Left ventricle myocardium inferior (tissue), 1 donor: ENCODE data around the gene LHX1. TPM values are rescaled to one million over a fixed set of nuclear protein-coding genes. Genes with fewer than 3 reads are reported as not detected.

Experiments used
- DNase-seq: peaks from one replicate; pipeline ENCODE4 v3.0.0-alpha.2; 2020
- H3K27ac ChIP-seq: fragments of 200-600 bp; replicated peaks from 2 replicates; pipeline ENCODE4 v1.8.0; 2021
- H3K27me3 ChIP-seq: fragments of 200-600 bp; 2 replicates; pipeline ENCODE4 v1.8.0; 2021; ENCODE audit warnings: low read depth
- H3K36me3 ChIP-seq: fragments of 200-600 bp; 2 replicates; pipeline ENCODE4 v1.8.0; 2021
- H3K4me1 ChIP-seq: fragments of 200-600 bp; 2 replicates; pipeline ENCODE4 v1.8.0; 2021
- H3K4me3 ChIP-seq: fragments of 200-600 bp; 2 replicates; pipeline ENCODE4 v1.8.0; 2021; ENCODE audit warnings: mild to moderate bottlenecking, moderate library complexity
- H3K9me3 ChIP-seq: fragments of 200-600 bp; replicated peaks from 2 replicates; pipeline ENCODE4 v1.8.0; 2021
- CTCF ChIP-seq: fragments of 200-600 bp; IDR thresholded peaks from 2 replicates; pipeline ENCODE4 v1.8.0; 2021; ENCODE audit warnings: antibody characterized with exemption, mild to moderate bottlenecking, borderline replicate concordance
- intact Hi-C: fragments of 100-400 bp; cut with micrococcal nuclease; formaldehyde crosslinking; loops from one replicate; pipeline ENCODE4 v1.11.0; 2022
- total RNA-seq: library from RNA; stranded (reverse); fragmentation: NEBNext Ultra II Directional; extraction: Animal tissue kit (Norgen Biotek cat#: 25700); gene quantifications from one replicate; pipeline ENCODE4 v1.2.1, GENCODE V29; 2021
- donor health status: DM: no; HTN: yes; CAD: no; lungs with severe emphysema.

Gene LHX1
- total RNA-seq, 1 donor from 2014 or later: not detected

- intact Hi-C loops: no loop called here
- Histone ChIP-seq H3K4me1 (peaks cover 14% of the 10 kb centered on the region), H3K4me3 (no peak overlapping the region), H3K36me3 (peaks cover 3% of the 10 kb centered on the region), H3K9me3 (no peaks in the 10 kb centered on the region), H3K27ac (no peak overlapping the region), H3K27me3 (no peaks in the 10 kb centered on the region)
- no peak for DNase-seq
- no peak for TF ChIP-seq CTCF
Observed at GRCh38 chr17:36980280-36980761, 43.0 kb downstream of the LHX1 start.

DNA sequence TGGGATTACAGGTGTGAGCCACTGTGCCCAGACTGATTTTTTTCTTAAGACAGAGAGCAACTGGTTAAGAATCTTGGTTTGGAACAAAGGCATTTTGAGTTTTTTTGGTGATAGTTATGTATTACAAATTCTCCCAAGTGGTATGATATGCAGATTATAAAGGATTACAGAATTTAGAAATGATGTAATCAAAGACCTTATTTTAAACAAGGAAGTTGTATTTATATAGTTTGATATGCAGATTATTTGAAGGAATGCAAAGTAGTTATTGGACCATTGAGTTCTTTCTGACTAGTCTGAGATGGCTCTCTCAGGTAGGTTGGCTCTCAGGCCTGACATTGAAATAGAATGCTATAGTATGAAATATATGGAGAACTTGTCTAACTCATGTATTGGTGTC is 46.3 kb downstream of the LHX1 start:
- Histone ChIP-seq H3K36me3 (peaks cover 29% of the 10 kb centered on the region), H3K9me3 (no peaks in the 10 kb centered on the region), H3K27ac (no peak overlapping the region), H3K4me1 (peaks cover 14% of the 10 kb centered on the region), H3K4me3 (no peak overlapping the region), H3K27me3 (no peaks in the 10 kb centered on the region)
- TF ChIP-seq CTCF: no peak
- intact Hi-C loops: no loop called here
- no peak for DNase-seq

GRCh38 chr17:36989173-36989572 is 51.9 kb downstream of the LHX1 start:
- H3K36me3 ChIP-seq: peaks cover 77% of the 10 kb centered on the region

GRCh38 chr17:36992701-36993100 is 55.4 kb downstream of the LHX1 start:
- H3K9me3 ChIP-seq: no peaks in the 10 kb centered on the region
- H3K27ac ChIP-seq: no peak overlapping the region
- H3K4me1 ChIP-seq: no peaks in the 10 kb centered on the region
- intact Hi-C loops: no loop called here
- no peak for DNase-seq
- no peak overlapping the region for H3K4me3 ChIP-seq
- no peaks in the 10 kb centered on the region for H3K27me3 ChIP-seq
- no peak for TF ChIP-seq CTCF
- H3K36me3 ChIP-seq: peaks cover 93% of the 10 kb centered on the region

More at GRCh38 chr17:36989173-36989572, 51.9 kb downstream of the LHX1 start:
- intact Hi-C loops: no loop called here
- Histone ChIP-seq H3K9me3 (no peaks in the 10 kb centered on the region), H3K4me3 (no peak overlapping the region), H3K27me3 (no peaks in the 10 kb centered on the region), H3K4me1 (no peaks in the 10 kb centered on the region), H3K27ac (no peak overlapping the region)
- TF ChIP-seq CTCF: no peak
- DNase-seq: no peak

DNA sequence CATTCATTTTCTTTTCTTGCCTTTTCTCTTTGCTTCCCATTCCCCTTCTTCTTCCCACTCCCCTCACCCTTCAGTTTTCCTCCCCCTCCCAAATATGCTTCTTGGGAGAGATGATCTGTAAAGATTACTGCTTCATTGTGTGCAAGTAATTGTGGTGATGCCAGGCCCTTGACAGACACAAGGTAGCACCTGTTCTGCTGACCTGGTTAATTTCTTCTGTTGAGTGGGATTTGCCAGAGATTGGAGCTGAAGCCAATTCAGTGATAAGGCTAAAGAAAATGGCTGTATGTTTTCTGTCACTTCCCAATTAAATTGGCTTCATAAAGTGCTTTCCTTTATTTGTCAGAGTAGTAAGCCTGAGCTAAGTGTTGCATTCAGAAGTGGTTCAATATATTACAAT is 56.0 kb downstream of the LHX1 start:
- no peaks in the 10 kb centered on the region for H3K27me3 ChIP-seq
- H3K4me1 ChIP-seq: no peaks in the 10 kb centered on the region
- H3K27ac ChIP-seq: no peak overlapping the region
- no peak overlapping the region for H3K4me3 ChIP-seq
- no peak for TF ChIP-seq CTCF
- H3K36me3 ChIP-seq: peaks cover 93% of the 10 kb centered on the region
- no peaks in the 10 kb centered on the region for H3K9me3 ChIP-seq
- no peak for DNase-seq
- intact Hi-C loops: no loop called here

Other genes starting within 250 kb of the LHX1 start
- gene AATF, start 11.5 kb downstream of the LHX1 start, total RNA-seq: 24.2 TPM